Erythroblast (primary cell): ENCODE measurements around the gene TCL1B.

Source experiments
- GATA1 ChIP-seq: IDR thresholded peaks from 2 replicates; pipeline ENCODE4 v1.6.1; 2011; ENCODE audit warnings: low read depth, mild to moderate bottlenecking, control low read depth, low read length, moderate library complexity
- POLR2A ChIP-seq: IDR thresholded peaks from 2 replicates; pipeline ENCODE4 v1.6.1; 2011; ENCODE audit warnings: mild to moderate bottlenecking, low read length

DNA sequence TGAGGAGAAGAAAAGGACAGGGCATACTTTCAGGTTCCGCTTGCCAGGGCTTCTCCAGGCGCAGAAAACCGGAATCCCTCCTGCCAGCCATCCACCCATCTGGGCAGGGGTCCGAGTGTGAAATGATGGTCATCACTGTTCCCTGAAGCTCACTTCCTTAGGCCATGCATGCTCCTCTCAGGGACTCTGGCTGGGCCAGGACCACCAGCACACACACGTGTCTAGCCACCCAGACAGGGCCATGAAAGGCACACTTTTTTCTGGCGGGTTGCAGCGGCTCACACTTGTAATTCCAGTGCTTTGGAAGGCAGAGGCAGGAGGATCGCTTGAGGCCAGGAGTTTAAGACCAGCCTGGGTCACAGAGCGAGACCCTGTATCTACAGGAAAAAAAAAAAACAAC, 26.2 kb downstream of the TCL1B start:
- TF ChIP-seq POLR2A (no peak), GATA1 (no peak)
